Activated naive CD4-positive, alpha-beta T cell treated with anti-CD3 and anti-CD28 coated beads, Interleukin-2, amount 50 U/mL, for 24 hours (primary cell): ENCODE data around the gene PMS1.
"Not testable (repeated sequence)": the region's sequence is repeated elsewhere in the genome, so short reads cannot be mapped to it uniquely, and the experiment has no call there.

ENCODE experiments used
- H3K27ac Mint-ChIP-seq: one replicate; pipeline ENCODE4 v1.8.0; 2021; ENCODE audit warnings: mild to moderate bottlenecking, mixed read lengths
- H3K27me3 Mint-ChIP-seq: one replicate; pipeline ENCODE4 v1.8.0; 2021; ENCODE audit warnings: mixed read lengths
- H3K36me3 Mint-ChIP-seq: one replicate; pipeline ENCODE4 v1.8.0; 2021; ENCODE audit warnings: mixed read lengths
- H3K4me1 Mint-ChIP-seq: one replicate; pipeline ENCODE4 v1.8.0; 2021; ENCODE audit warnings: mixed read lengths
- H3K4me3 Mint-ChIP-seq: one replicate; pipeline ENCODE4 v1.8.0; 2021; ENCODE audit warnings: mild to moderate bottlenecking, mixed read lengths
- H3K9me3 Mint-ChIP-seq: one replicate; pipeline ENCODE4 v1.8.0; 2021; ENCODE audit warnings: mixed read lengths

Gene PMS1

GRCh38 chr2:189783927-189784867 lies at the start of gene PMS1, which contains the start of gene ORMDL1:
TSS of gene PMS1 (plus strand) at chr2:189784450. CDS start at chr2:189791810, 7,360 bp downstream.
TSS of gene ORMDL1 (minus strand) at chr2:189784339. CDS start at chr2:189782595, 1,744 bp downstream.
- H3K36me3 Mint-ChIP-seq: peaks cover 17% of the 10 kb centered on the region

GRCh38 chr2:189751080-189751658 lies 33.1 kb upstream of the PMS1 start:
- no peaks in the 10 kb centered on the region for H3K9me3 Mint-ChIP-seq
- peaks cover 4% of the 10 kb centered on the region for H3K36me3 Mint-ChIP-seq
- H3K27ac Mint-ChIP-seq: no peak overlapping the region
- peaks cover 4% of the 10 kb centered on the region for H3K4me1 Mint-ChIP-seq
- no peaks in the 10 kb centered on the region for H3K27me3 Mint-ChIP-seq
- H3K4me3 Mint-ChIP-seq: no peak overlapping the region

More at GRCh38 chr2:189783927-189784867, at the start of gene PMS1, which contains the start of gene ORMDL1:
- Mint-ChIP-seq H3K4me1 (peaks cover 55% of the 10 kb centered on the region), H3K27me3 (no peaks in the 10 kb centered on the region), H3K4me3 (peak within 1 kb of the TSS; percentile 84), H3K9me3 (no peaks in the 10 kb centered on the region), H3K27ac (peak within 1 kb of the TSS; percentile 88)

- Mint-ChIP-seq H3K27ac (no peak overlapping the region), H3K36me3 (peaks cover 5% of the 10 kb centered on the region), H3K27me3 (no peaks in the 10 kb centered on the region), H3K4me3 (no peak overlapping the region), H3K9me3 (no peaks in the 10 kb centered on the region), H3K4me1 (no peaks in the 10 kb centered on the region)
These were observed 27.8 kb upstream of the PMS1 start for GRCh38 chr2:189756311-189756952.

- not testable (repeated sequence) for H3K27me3 Mint-ChIP-seq, H3K36me3 Mint-ChIP-seq, H3K27ac Mint-ChIP-seq, H3K4me3 Mint-ChIP-seq, H3K9me3 Mint-ChIP-seq
- H3K4me1 Mint-ChIP-seq: peaks cover 11% of the 10 kb centered on the region
These were observed 24.1 kb upstream of the PMS1 start for GRCh38 chr2:189760154-189760553.

GRCh38 chr2:189762229-189762550 lies 22.1 kb upstream of the PMS1 start:
- peaks cover 8% of the 10 kb centered on the region for H3K36me3 Mint-ChIP-seq
- no peaks in the 10 kb centered on the region for H3K27me3 Mint-ChIP-seq
- H3K9me3 Mint-ChIP-seq: no peaks in the 10 kb centered on the region
- H3K4me1 Mint-ChIP-seq: peaks cover 11% of the 10 kb centered on the region
- H3K27ac Mint-ChIP-seq: peak overlapping the region; percentile 97
- H3K4me3 Mint-ChIP-seq: peak overlapping the region; percentile 94

GRCh38 chr2:189762551-189763298 lies 21.5 kb upstream of the PMS1 start, which contains the start of gene OSGEPL1:
TSS of gene OSGEPL1 (minus strand) at chr2:189762792. CDS start at chr2:189761640, 1,152 bp downstream.
- Mint-ChIP-seq H3K4me3 (peak within 1 kb of the TSS; percentile 94), H3K36me3 (peaks cover 8% of the 10 kb centered on the region), H3K4me1 (peaks cover 11% of the 10 kb centered on the region), H3K27ac (peak within 1 kb of the TSS; percentile 97), H3K27me3 (no peaks in the 10 kb centered on the region), H3K9me3 (no peaks in the 10 kb centered on the region)

- Mint-ChIP-seq H3K36me3 (peaks cover 3% of the 10 kb centered on the region), H3K4me1 (peaks cover 11% of the 10 kb centered on the region), H3K27me3 (no peaks in the 10 kb centered on the region), H3K9me3 (no peaks in the 10 kb centered on the region), H3K4me3 (peak overlapping the region; percentile 60), H3K27ac (peak overlapping the region; percentile 30)
These were observed 20.2 kb upstream of the PMS1 start for GRCh38 chr2:189763908-189764661.

GRCh38 chr2:189770590-189771322 lies 13.5 kb upstream of the PMS1 start:
- H3K4me1 Mint-ChIP-seq: no peaks in the 10 kb centered on the region
- no peaks in the 10 kb centered on the region for H3K27me3 Mint-ChIP-seq
- no peak overlapping the region for H3K27ac Mint-ChIP-seq
- H3K36me3 Mint-ChIP-seq: peaks cover 12% of the 10 kb centered on the region
- no peaks in the 10 kb centered on the region for H3K9me3 Mint-ChIP-seq
- no peak overlapping the region for H3K4me3 Mint-ChIP-seq

- peaks cover 10% of the 10 kb centered on the region for H3K36me3 Mint-ChIP-seq
- H3K27ac Mint-ChIP-seq: peak overlapping the region; percentile 35
- no peaks in the 10 kb centered on the region for H3K27me3 Mint-ChIP-seq
- peaks cover 7% of the 10 kb centered on the region for H3K4me1 Mint-ChIP-seq
- no peak overlapping the region for H3K4me3 Mint-ChIP-seq
- H3K9me3 Mint-ChIP-seq: no peaks in the 10 kb centered on the region
These were observed 12.0 kb upstream of the PMS1 start for GRCh38 chr2:189772212-189772611.

GRCh38 chr2:189782221-189782671 lies 2.0 kb upstream of the PMS1 start:
- peak overlapping the region; percentile 88 for H3K27ac Mint-ChIP-seq
- H3K36me3 Mint-ChIP-seq: peaks cover 18% of the 10 kb centered on the region
- peak overlapping the region; percentile 84 for H3K4me3 Mint-ChIP-seq
- H3K27me3 Mint-ChIP-seq: no peaks in the 10 kb centered on the region
- no peaks in the 10 kb centered on the region for H3K9me3 Mint-ChIP-seq
- peaks cover 68% of the 10 kb centered on the region for H3K4me1 Mint-ChIP-seq

- no peaks in the 10 kb centered on the region for H3K9me3 Mint-ChIP-seq
- peaks cover 17% of the 10 kb centered on the region for H3K36me3 Mint-ChIP-seq
- H3K4me3 Mint-ChIP-seq: peak overlapping the region; percentile 84
- H3K27me3 Mint-ChIP-seq: no peaks in the 10 kb centered on the region
- H3K4me1 Mint-ChIP-seq: peaks cover 62% of the 10 kb centered on the region
- peak overlapping the region; percentile 88 for H3K27ac Mint-ChIP-seq
These were observed 761 bp upstream of the PMS1 start for GRCh38 chr2:189783451-189783926.

GRCh38 chr2:189791338-189792042 lies 7.2 kb downstream of the PMS1 start:
- H3K4me1 Mint-ChIP-seq: peaks cover 16% of the 10 kb centered on the region
- peaks cover 17% of the 10 kb centered on the region for H3K36me3 Mint-ChIP-seq
- H3K9me3 Mint-ChIP-seq: no peaks in the 10 kb centered on the region
- no peaks in the 10 kb centered on the region for H3K27me3 Mint-ChIP-seq
- no peak overlapping the region for H3K4me3 Mint-ChIP-seq
- no peak overlapping the region for H3K27ac Mint-ChIP-seq

GRCh38 chr2:189794310-189794709 lies 10.1 kb downstream of the PMS1 start:
- peaks cover 12% of the 10 kb centered on the region for H3K4me1 Mint-ChIP-seq
- no peaks in the 10 kb centered on the region for H3K27me3 Mint-ChIP-seq
- no peak overlapping the region for H3K4me3 Mint-ChIP-seq
- peaks cover 18% of the 10 kb centered on the region for H3K36me3 Mint-ChIP-seq
- no peak overlapping the region for H3K27ac Mint-ChIP-seq
- no peaks in the 10 kb centered on the region for H3K9me3 Mint-ChIP-seq
